ENCODE data around the gene ECM2.

The ECM2 gene

DNA sequence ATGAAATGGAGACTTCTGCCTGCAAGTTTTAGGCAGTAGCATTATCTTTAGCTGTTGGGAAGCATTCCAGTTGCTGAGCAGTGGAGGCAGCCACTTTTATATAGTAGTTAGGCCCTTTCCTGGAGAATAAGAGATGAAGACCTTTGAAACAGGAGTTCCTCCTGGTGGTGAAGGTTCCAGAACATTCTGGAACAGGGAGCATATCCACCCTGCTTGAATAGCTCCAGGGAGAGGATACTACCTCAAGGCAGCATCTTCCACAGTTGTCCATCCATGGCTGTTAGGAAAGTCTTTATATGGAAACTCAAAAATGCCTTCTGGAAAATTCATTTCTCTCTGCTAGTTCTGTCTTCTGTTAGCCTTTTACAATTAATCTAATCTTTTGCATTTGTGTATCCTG, 56.4 kb downstream of the ECM2 start:
- H3K79me1 ChIP-seq (ENCODE audit: low read length), result no peaks in the 10 kb centered on the region
- H3K79me2 ChIP-seq (ENCODE audit: control insufficient read depth, insufficient read depth, low read length), result no peaks in the 10 kb centered on the region
- H3K4ac ChIP-seq (ENCODE audit: low read depth, low read length), result no peak overlapping the region
- no peak overlapping the region for H2AK5ac ChIP-seq (ENCODE audit: low read length)
- H3K4me3 ChIP-seq (ENCODE audit: low read length), result no peak overlapping the region
- H3K23ac ChIP-seq (ENCODE audit: low read length), result no peak overlapping the region
- no peaks in the 10 kb centered on the region for H3K27me3 ChIP-seq (ENCODE audit: insufficient read depth, low read length, poor library complexity)
- H2BK5ac ChIP-seq (ENCODE audit: low read length), result no peak overlapping the region
- H3K27ac ChIP-seq (ENCODE audit: low read depth, low read length), result no peak overlapping the region
- no peak overlapping the region for H4K8ac ChIP-seq (ENCODE audit: low read depth, low read length)
- H4K5ac ChIP-seq (ENCODE audit: low read length), result no peak overlapping the region
- H3K4me2 ChIP-seq (ENCODE audit: low read length), result no peak overlapping the region
- no peak overlapping the region for H3K18ac ChIP-seq (ENCODE audit: low read length)
- no peak overlapping the region for H2BK120ac ChIP-seq (ENCODE audit: low read depth, low read length)
- no peak overlapping the region for H2BK15ac ChIP-seq (replicated peaks; ENCODE audit: low read depth)
- H3K9ac ChIP-seq (ENCODE audit: low read length), result no peak overlapping the region
- no peak overlapping the region for H3K56ac ChIP-seq (ENCODE audit: low read length)
- DNase-seq, result no peak
- no peaks in the 10 kb centered on the region for H3K4me1 ChIP-seq (ENCODE audit: control insufficient read depth, low read depth, low read length)
- H3K36me3 ChIP-seq (ENCODE audit: control insufficient read depth, insufficient read depth, low read length), result no peaks in the 10 kb centered on the region

DNA sequence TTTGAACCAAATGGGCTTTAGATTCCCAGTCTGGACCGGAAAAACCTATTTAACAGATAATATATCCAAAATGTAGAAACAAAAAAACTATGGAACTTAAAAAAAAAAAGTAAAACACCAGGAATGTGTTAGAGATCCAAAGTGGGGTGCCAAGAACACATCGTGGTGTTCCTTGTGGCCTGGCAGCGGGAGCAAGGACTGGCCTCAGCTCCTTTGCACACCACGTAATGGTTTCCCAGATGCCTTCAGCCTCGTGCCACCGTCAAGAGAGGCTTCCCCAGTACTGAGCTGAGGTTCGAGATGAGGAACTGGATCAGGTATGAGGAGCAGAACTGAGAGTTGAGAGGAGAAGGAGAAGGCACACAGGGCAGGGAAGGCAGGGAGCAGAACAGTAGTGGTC, 57.0 kb downstream of the ECM2 start:
- H3K56ac ChIP-seq (ENCODE audit: low read length), result no peak overlapping the region
- H2BK120ac ChIP-seq (ENCODE audit: low read depth, low read length), result no peak overlapping the region
- H3K36me3 ChIP-seq (ENCODE audit: control insufficient read depth, insufficient read depth, low read length), result no peaks in the 10 kb centered on the region
- no peak overlapping the region for H3K27ac ChIP-seq (ENCODE audit: low read depth, low read length)
- no peak overlapping the region for H4K5ac ChIP-seq (ENCODE audit: low read length)
- DNase-seq, result no peak
- H3K4me1 ChIP-seq (ENCODE audit: control insufficient read depth, low read depth, low read length), result no peaks in the 10 kb centered on the region
- WGBS (ENCODE audit: extremely low coverage, insufficient coverage, low lambda C conversion rate), result no CpG with 5 or more reads among the region's 7 CpGs
- no peak overlapping the region for H2BK5ac ChIP-seq (ENCODE audit: low read length)
- H3K4me3 ChIP-seq (ENCODE audit: low read length), result no peak overlapping the region
- no peak overlapping the region for H3K4ac ChIP-seq (ENCODE audit: low read depth, low read length)
- H2AK5ac ChIP-seq (ENCODE audit: low read length), result no peak overlapping the region
- H3K79me1 ChIP-seq (ENCODE audit: low read length), result no peaks in the 10 kb centered on the region
- H4K8ac ChIP-seq (ENCODE audit: low read depth, low read length), result no peak overlapping the region
- no peaks in the 10 kb centered on the region for H3K27me3 ChIP-seq (ENCODE audit: insufficient read depth, low read length, poor library complexity)
- H2BK15ac ChIP-seq (replicated peaks; ENCODE audit: low read depth), result no peak overlapping the region
- no peak overlapping the region for H3K4me2 ChIP-seq (ENCODE audit: low read length)
- H3K18ac ChIP-seq (ENCODE audit: low read length), result no peak overlapping the region
- no peak overlapping the region for H3K23ac ChIP-seq (ENCODE audit: low read length)
- no peaks in the 10 kb centered on the region for H3K79me2 ChIP-seq (ENCODE audit: control insufficient read depth, insufficient read depth, low read length)
- H3K9ac ChIP-seq (ENCODE audit: low read length), result no peak overlapping the region

DNA sequence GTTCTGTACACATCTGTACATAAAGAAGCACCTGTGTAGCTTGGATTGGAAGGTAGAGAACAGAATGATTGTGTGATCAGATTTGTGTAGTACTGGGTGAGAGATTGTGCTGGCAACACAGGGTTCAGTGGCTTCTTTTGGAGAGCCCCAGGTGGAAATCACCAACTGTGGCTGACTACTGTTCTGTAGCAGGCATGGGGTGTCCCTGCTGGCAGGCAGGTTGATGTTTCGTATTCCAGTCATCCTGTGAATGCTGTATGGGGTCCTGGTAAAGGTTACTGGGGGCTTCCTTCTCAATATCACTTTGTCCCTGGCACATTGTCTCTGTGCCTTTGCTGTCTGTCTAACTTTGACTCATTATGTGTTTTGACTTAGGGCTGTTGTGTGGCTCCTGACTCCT, 58.8 kb downstream of the ECM2 start:
- Histone ChIP-seq H2AK5ac (ENCODE audit: low read length) (no peak overlapping the region), H4K8ac (ENCODE audit: low read depth, low read length) (no peak overlapping the region), H3K27me3 (ENCODE audit: insufficient read depth, low read length, poor library complexity) (no peaks in the 10 kb centered on the region), H3K9ac (ENCODE audit: low read length) (no peak overlapping the region), H4K5ac (ENCODE audit: low read length) (no peak overlapping the region), H3K27ac (ENCODE audit: low read depth, low read length) (no peak overlapping the region), H3K23ac (ENCODE audit: low read length) (no peak overlapping the region), H3K18ac (ENCODE audit: low read length) (no peak overlapping the region), H3K79me2 (ENCODE audit: control insufficient read depth, insufficient read depth, low read length) (no peaks in the 10 kb centered on the region), H3K4me2 (ENCODE audit: low read length) (no peak overlapping the region), H3K4me1 (ENCODE audit: control insufficient read depth, low read depth, low read length) (no peaks in the 10 kb centered on the region), H3K79me1 (ENCODE audit: low read length) (no peaks in the 10 kb centered on the region), H3K56ac (ENCODE audit: low read length) (no peak overlapping the region), H3K36me3 (ENCODE audit: control insufficient read depth, insufficient read depth, low read length) (no peaks in the 10 kb centered on the region), H2BK120ac (ENCODE audit: low read depth, low read length) (no peak overlapping the region), H2BK5ac (ENCODE audit: low read length) (no peak overlapping the region), H3K4ac (ENCODE audit: low read depth, low read length) (no peak overlapping the region), H3K4me3 (ENCODE audit: low read length) (no peak overlapping the region), H2BK15ac (replicated peaks; ENCODE audit: low read depth) (no peak overlapping the region)
- DNase-seq, result no peak
- no CpG with 5 or more reads among the region's 1 CpG for WGBS (ENCODE audit: extremely low coverage, insufficient coverage, low lambda C conversion rate)

DNA sequence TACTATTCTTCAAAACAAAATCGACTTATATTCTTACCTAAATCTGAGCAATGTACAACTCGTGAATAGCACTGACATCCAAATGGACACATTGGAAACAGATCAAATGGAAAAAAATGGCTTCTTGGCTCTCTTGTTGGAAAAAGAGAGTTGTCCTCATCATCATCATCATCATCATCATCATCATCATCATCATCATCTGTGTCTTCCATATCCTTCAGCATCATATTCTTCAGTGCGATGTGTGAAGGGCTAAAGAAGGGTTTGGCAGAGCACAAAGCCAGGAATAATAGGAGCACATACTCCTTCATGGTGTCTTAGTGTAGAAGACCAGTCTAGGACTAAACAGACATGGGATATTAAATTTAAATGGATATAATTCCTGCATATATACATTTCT, 61.2 kb downstream of the ECM2 start:
- H3K36me3 ChIP-seq (ENCODE audit: control insufficient read depth, insufficient read depth, low read length), result no peaks in the 10 kb centered on the region
- H3K27ac ChIP-seq (ENCODE audit: low read depth, low read length), result no peak overlapping the region
- no peak overlapping the region for H2BK120ac ChIP-seq (ENCODE audit: low read depth, low read length)
- no peak overlapping the region for H3K23ac ChIP-seq (ENCODE audit: low read length)
- H2BK5ac ChIP-seq (ENCODE audit: low read length), result no peak overlapping the region
- no peak overlapping the region for H3K4ac ChIP-seq (ENCODE audit: low read depth, low read length)
- H3K79me2 ChIP-seq (ENCODE audit: control insufficient read depth, insufficient read depth, low read length), result no peaks in the 10 kb centered on the region
- WGBS (ENCODE audit: extremely low coverage, insufficient coverage, low lambda C conversion rate), result 100% methylated on average over 1 of the region's 3 CpGs
- H3K9ac ChIP-seq (ENCODE audit: low read length), result no peak overlapping the region
- no peaks in the 10 kb centered on the region for H3K27me3 ChIP-seq (ENCODE audit: insufficient read depth, low read length, poor library complexity)
- no peaks in the 10 kb centered on the region for H3K79me1 ChIP-seq (ENCODE audit: low read length)
- H3K18ac ChIP-seq (ENCODE audit: low read length), result no peak overlapping the region
- H2AK5ac ChIP-seq (ENCODE audit: low read length), result no peak overlapping the region
- no peak overlapping the region for H3K4me3 ChIP-seq (ENCODE audit: low read length)
- no peak overlapping the region for H3K56ac ChIP-seq (ENCODE audit: low read length)
- H4K5ac ChIP-seq (ENCODE audit: low read length), result no peak overlapping the region
- no peak overlapping the region for H3K4me2 ChIP-seq (ENCODE audit: low read length)
- no peak overlapping the region for H2BK15ac ChIP-seq (replicated peaks; ENCODE audit: low read depth)
- no peaks in the 10 kb centered on the region for H3K4me1 ChIP-seq (ENCODE audit: control insufficient read depth, low read depth, low read length)
- no peak for DNase-seq
- H4K8ac ChIP-seq (ENCODE audit: low read depth, low read length), result no peak overlapping the region

DNA sequence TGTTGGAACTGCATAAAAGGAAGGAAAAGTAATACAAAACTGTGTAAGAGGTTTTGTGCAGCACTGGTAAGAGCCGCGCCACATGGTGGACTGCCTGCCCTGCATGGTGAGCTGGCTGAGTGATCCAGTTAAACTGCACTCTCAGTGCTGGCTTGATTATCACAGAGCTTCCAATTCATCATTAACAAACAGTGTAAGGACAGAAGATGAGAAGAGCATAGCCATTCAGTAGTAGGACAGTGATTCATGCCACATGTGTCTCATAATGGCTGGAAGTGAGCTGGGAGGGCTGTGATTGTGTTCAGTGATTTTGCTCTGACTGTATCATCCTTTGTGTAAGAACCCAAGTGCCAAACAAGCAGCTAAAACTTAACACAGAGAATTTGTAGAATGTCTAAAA, 67.6 kb downstream of the ECM2 start:
- H2BK120ac ChIP-seq (ENCODE audit: low read depth, low read length), result no peak overlapping the region
- H3K23ac ChIP-seq (ENCODE audit: low read length), result no peak overlapping the region
- no peak overlapping the region for H4K5ac ChIP-seq (ENCODE audit: low read length)
- no CpG with 5 or more reads among the region's 2 CpGs for WGBS (ENCODE audit: extremely low coverage, insufficient coverage, low lambda C conversion rate)
- H2AK5ac ChIP-seq (ENCODE audit: low read length), result no peak overlapping the region
- no peak overlapping the region for H3K9ac ChIP-seq (ENCODE audit: low read length)
- H3K36me3 ChIP-seq (ENCODE audit: control insufficient read depth, insufficient read depth, low read length), result no peaks in the 10 kb centered on the region
- H3K27me3 ChIP-seq (ENCODE audit: insufficient read depth, low read length, poor library complexity), result no peaks in the 10 kb centered on the region
- H3K56ac ChIP-seq (ENCODE audit: low read length), result no peak overlapping the region
- no peaks in the 10 kb centered on the region for H3K79me1 ChIP-seq (ENCODE audit: low read length)
- H3K4ac ChIP-seq (ENCODE audit: low read depth, low read length), result no peak overlapping the region
- H2BK15ac ChIP-seq (replicated peaks; ENCODE audit: low read depth), result no peak overlapping the region
- H3K27ac ChIP-seq (ENCODE audit: low read depth, low read length), result no peak overlapping the region
- no peak overlapping the region for H3K18ac ChIP-seq (ENCODE audit: low read length)
- H2BK5ac ChIP-seq (ENCODE audit: low read length), result no peak overlapping the region
- no peak overlapping the region for H4K8ac ChIP-seq (ENCODE audit: low read depth, low read length)
- no peaks in the 10 kb centered on the region for H3K79me2 ChIP-seq (ENCODE audit: control insufficient read depth, insufficient read depth, low read length)
- H3K4me3 ChIP-seq (ENCODE audit: low read length), result no peak overlapping the region
- H3K4me1 ChIP-seq (ENCODE audit: control insufficient read depth, low read depth, low read length), result no peaks in the 10 kb centered on the region
- no peak overlapping the region for H3K4me2 ChIP-seq (ENCODE audit: low read length)
- no peak for DNase-seq

DNA sequence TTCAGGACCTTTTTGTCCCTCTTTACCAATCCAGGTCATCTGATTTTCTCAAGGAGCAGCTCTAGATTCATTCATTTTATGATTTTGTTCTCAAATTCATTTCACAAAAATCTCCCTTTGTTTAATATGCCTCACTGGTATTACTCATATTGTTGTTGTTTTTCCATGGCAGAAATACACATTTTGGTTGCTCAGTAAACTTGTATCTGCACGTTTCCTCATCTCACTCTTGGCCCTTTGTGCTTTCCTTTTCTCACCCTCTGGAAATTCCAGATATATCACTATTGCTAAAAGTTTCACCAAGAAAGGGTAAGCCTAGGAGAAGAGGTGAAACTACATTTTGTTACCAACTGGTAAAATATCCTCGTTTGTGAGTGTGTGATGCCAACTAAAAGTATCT, 68.3 kb downstream of the ECM2 start:
- no peak overlapping the region for H2AK5ac ChIP-seq (ENCODE audit: low read length)
- H3K18ac ChIP-seq (ENCODE audit: low read length), result no peak overlapping the region
- H2BK5ac ChIP-seq (ENCODE audit: low read length), result no peak overlapping the region
- no peak overlapping the region for H2BK120ac ChIP-seq (ENCODE audit: low read depth, low read length)
- H3K9ac ChIP-seq (ENCODE audit: low read length), result no peak overlapping the region
- H3K79me1 ChIP-seq (ENCODE audit: low read length), result no peaks in the 10 kb centered on the region
- H3K79me2 ChIP-seq (ENCODE audit: control insufficient read depth, insufficient read depth, low read length), result no peaks in the 10 kb centered on the region
- no peak overlapping the region for H3K27ac ChIP-seq (ENCODE audit: low read depth, low read length)
- no peak overlapping the region for H3K23ac ChIP-seq (ENCODE audit: low read length)
- H3K36me3 ChIP-seq (ENCODE audit: control insufficient read depth, insufficient read depth, low read length), result no peaks in the 10 kb centered on the region
- no CpG with 5 or more reads among the region's 2 CpGs for WGBS (ENCODE audit: extremely low coverage, insufficient coverage, low lambda C conversion rate)
- no peak overlapping the region for H4K5ac ChIP-seq (ENCODE audit: low read length)
- H2BK15ac ChIP-seq (replicated peaks; ENCODE audit: low read depth), result no peak overlapping the region
- H4K8ac ChIP-seq (ENCODE audit: low read depth, low read length), result no peak overlapping the region
- H3K56ac ChIP-seq (ENCODE audit: low read length), result no peak overlapping the region
- no peak for DNase-seq
- no peak overlapping the region for H3K4me3 ChIP-seq (ENCODE audit: low read length)
- H3K4ac ChIP-seq (ENCODE audit: low read depth, low read length), result no peak overlapping the region
- no peaks in the 10 kb centered on the region for H3K27me3 ChIP-seq (ENCODE audit: insufficient read depth, low read length, poor library complexity)
- H3K4me1 ChIP-seq (ENCODE audit: control insufficient read depth, low read depth, low read length), result no peaks in the 10 kb centered on the region
- no peak overlapping the region for H3K4me2 ChIP-seq (ENCODE audit: low read length)
